Caco-2 (cell line): ENCODE data around the gene TGFA. TPM values are rescaled to one million over a fixed set of nuclear protein-coding genes. Genes with fewer than 3 reads are reported as not detected.

Source experiments
- BruUV-seq: library from RNA; stranded (reverse); fragments of 400-500 nt; replicated peaks from 2 replicates; lab custom pipeline; 2021; lab: Mats Ljungman, UMichigan
- CTCF ChIA-PET: fragments of 300-600 bp; sonication (Branson Sonifier 250); formaldehyde crosslinking; loops from one replicate; lab custom pipeline; 2022; ENCODE audit warnings: antibody characterized with exemption; lab: Charles Lee
- POLR2A ChIA-PET: fragments of 300-600 bp; sonication (Branson Sonifier 250); formaldehyde crosslinking; loops from one replicate; lab custom pipeline; 2022; ENCODE audit warnings: antibody characterized with exemption; lab: Charles Lee
- DNase-seq, 2 experiments: peaks; one replicate each; pipeline versions ENCODE4 v3.0.0 to v3.0.0-alpha.2; 2020 to 2022
- H3K27me3 ChIP-seq: replicated peaks from 2 replicates; pipeline ENCODE4 v1.6.0; 2011; ENCODE audit warnings: low read length; ENCODE audit not compliant: control insufficient read depth, insufficient read depth
- H3K36me3 ChIP-seq: 2 replicates; pipeline ENCODE4 v1.5.1; 2011; ENCODE audit warnings: low read length; ENCODE audit not compliant: control insufficient read depth, insufficient read depth
- H3K4me1 ChIP-seq: fragments of 250-450 bp; sonication (Bioruptor Pico); 2 replicates; pipeline ENCODE4 v1.5.1; 2020; ENCODE audit warnings: mild to moderate bottlenecking
- H3K4me3 ChIP-seq: 2 replicates; pipeline ENCODE4 v1.5.1; 2011; ENCODE audit warnings: low read depth, mild to moderate bottlenecking, control low read depth, low read length
- H3K9me3 ChIP-seq: fragments of 250-450 bp; sonication (Bioruptor Pico); 2 replicates; pipeline ENCODE4 v1.5.1; 2020; ENCODE audit warnings: mild to moderate bottlenecking, moderate library complexity
- H3K27ac Mint-ChIP-seq: one replicate; pipeline ENCODE4 v1.8.0; 2022; ENCODE audit warnings: mixed read lengths; ENCODE audit not compliant: unreplicated experiment
- H3K27me3 Mint-ChIP-seq: one replicate; pipeline ENCODE4 v1.8.0; 2022; ENCODE audit warnings: mixed read lengths; ENCODE audit not compliant: insufficient read depth, unreplicated experiment
- H3K36me3 Mint-ChIP-seq: one replicate; pipeline ENCODE4 v1.8.0; 2022; ENCODE audit warnings: mild to moderate bottlenecking, mixed read lengths; ENCODE audit not compliant: insufficient read depth, unreplicated experiment
- H3K4me1 Mint-ChIP-seq: one replicate; pipeline ENCODE4 v1.8.0; 2022; ENCODE audit warnings: low read depth, mixed read lengths; ENCODE audit not compliant: unreplicated experiment
- H3K4me3 Mint-ChIP-seq: one replicate; pipeline ENCODE4 v1.8.0; 2022; ENCODE audit warnings: mild to moderate bottlenecking, moderate library complexity, mixed read lengths; ENCODE audit not compliant: unreplicated experiment
- H3K9me3 Mint-ChIP-seq: one replicate; pipeline ENCODE4 v1.8.0; 2022; ENCODE audit warnings: mixed read lengths; ENCODE audit not compliant: unreplicated experiment
- intact Hi-C: fragments of 100-400 bp; cut with micrococcal nuclease; formaldehyde crosslinking; loops from one replicate; pipeline ENCODE4 v1.10.0; 2022; ENCODE audit not compliant: unreplicated experiment
- total RNA-seq: library from RNA; stranded (reverse); gene quantifications from 2 replicates; pipeline ENCODE4 v1.2.3, GENCODE V29; 2022
- TF ChIP-seq, protein P1 (sequence below), 2 experiments: fragments of 200-600 bp in 1 of 2; IDR thresholded peaks; 1 replicate in 1 of 2; 2 replicates in 1 of 2; pipeline versions ENCODE4 v1.5.1 to v1.8.0; 2011 to 2022; ENCODE audit warnings: antibody characterized with exemption in 1 of 2, control low read depth in 1 of 2, inconsistent platforms in 1 of 2, low read depth in 1 of 2, low read length in 1 of 2, mild to moderate bottlenecking in 1 of 2, moderate library complexity in 1 of 2; ENCODE audit not compliant: insufficient read depth in 1 of 2, severe bottlenecking in 1 of 2, unreplicated experiment in 1 of 2

Gene TGFA
- total RNA-seq, 1 experiment from 2014 or later = 0.70 TPM

DNA sequence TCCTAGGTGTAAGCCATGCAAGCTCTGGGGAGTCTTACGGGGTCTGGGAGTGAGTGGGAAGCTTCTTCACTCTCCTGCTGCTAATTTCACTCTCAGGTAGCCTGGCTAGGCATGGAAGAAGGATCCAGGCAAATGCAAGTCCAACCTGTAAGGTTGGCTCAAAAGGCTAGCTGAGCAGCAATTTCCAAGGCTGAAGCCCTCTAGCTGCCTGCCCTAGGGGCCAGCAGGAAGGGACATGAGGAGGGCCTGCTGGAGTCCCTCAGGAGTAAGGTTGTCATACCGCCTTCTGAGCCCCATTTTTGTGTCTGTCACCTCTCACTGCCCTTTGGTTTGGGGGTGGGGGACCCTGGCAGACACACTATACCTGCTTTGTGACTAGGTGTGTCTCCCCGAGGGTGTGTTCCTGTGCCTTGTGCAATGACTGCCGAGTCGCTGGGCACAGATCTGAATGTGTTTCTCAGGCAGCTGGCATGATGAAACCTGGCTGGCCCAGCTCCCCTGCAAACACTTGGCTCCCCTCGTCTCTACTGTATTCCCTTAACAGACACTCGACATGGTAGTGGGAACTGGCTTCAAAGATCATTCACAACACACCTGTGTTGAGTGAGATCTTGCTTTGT is 127.8 kb downstream of the TGFA start:
- DNase-seq = no peak
- ChIA-PET CTCF (no interaction called here), POLR2A (no interaction called here)
- TF ChIP-seq, protein P1, sequence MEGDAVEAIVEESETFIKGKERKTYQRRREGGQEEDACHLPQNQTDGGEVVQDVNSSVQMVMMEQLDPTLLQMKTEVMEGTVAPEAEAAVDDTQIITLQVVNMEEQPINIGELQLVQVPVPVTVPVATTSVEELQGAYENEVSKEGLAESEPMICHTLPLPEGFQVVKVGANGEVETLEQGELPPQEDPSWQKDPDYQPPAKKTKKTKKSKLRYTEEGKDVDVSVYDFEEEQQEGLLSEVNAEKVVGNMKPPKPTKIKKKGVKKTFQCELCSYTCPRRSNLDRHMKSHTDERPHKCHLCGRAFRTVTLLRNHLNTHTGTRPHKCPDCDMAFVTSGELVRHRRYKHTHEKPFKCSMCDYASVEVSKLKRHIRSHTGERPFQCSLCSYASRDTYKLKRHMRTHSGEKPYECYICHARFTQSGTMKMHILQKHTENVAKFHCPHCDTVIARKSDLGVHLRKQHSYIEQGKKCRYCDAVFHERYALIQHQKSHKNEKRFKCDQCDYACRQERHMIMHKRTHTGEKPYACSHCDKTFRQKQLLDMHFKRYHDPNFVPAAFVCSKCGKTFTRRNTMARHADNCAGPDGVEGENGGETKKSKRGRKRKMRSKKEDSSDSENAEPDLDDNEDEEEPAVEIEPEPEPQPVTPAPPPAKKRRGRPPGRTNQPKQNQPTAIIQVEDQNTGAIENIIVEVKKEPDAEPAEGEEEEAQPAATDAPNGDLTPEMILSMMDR (IDR thresholded peaks at IDR 0.05; ENCODE audit: insufficient read depth in 1 of 2, low read depth in 1 of 2, low read length in 1 of 2, severe bottlenecking in 1 of 2, unreplicated experiment in 1 of 2) = no peak
- H3K36me3 ChIP-seq = no peaks in the 10 kb centered on the region
- no peaks in the 10 kb centered on the region; the same call in 1 of the 2 replicates for H3K27me3 ChIP-seq
- Mint-ChIP-seq H3K9me3 (no peaks in the 10 kb centered on the region), H3K27me3 (peaks cover 8% of the 10 kb centered on the region), H3K4me1 (no peaks in the 10 kb centered on the region), H3K4me3 (no peak overlapping the region), H3K27ac (no peak overlapping the region), H3K36me3 (no peaks in the 10 kb centered on the region)
- H3K9me3 ChIP-seq = no peaks in the 10 kb centered on the region
- no peak overlapping the region for H3K4me3 ChIP-seq
- intact Hi-C loops = no loop called here
- no TSS peak for BruUV-seq
- H3K4me1 ChIP-seq = no peaks in the 10 kb centered on the region

DNA sequence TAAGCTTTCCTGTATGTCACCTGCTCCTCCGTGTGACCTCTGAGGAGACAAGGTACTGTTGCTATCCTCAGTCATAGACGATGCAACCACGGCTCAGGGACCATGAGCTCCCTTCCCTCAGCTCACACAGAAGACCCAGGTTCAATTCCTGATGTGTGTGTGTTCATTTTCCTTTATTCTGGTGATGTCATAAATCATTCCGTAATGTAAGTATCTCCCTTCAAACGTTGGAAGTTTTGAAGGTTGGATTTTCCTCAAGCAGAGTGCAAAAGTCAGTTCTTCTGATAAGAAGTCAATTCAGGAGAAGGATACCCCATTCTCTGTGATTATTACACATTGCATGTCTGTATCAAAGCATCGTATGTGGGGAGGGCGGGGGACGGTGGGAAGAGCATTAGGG is 132.9 kb downstream of the TGFA start:
- no TSS peak for BruUV-seq

DNA sequence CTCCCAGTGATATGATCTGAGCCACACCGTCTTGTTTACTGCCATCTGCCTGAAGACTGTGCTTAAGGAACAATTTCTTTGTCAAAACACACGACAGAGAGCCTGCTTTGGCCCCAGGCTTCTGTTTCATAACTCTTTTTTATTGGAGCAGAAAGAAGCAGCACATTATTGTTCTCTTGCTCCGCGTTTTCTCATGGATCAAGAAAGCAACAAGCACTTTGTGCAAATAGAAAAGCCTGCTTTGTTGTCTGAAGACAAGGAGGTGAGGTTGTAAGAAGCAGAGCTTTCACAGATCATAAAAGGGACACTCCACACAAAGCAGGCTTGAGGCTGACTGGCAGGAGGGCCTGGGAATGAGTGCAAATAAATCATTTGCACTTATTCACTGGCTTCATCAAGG is 133.5 kb downstream of the TGFA start:
- no peaks in the 10 kb centered on the region for H3K4me1 ChIP-seq
- Mint-ChIP-seq H3K4me1 (no peaks in the 10 kb centered on the region), H3K36me3 (no peaks in the 10 kb centered on the region), H3K27ac (no peak overlapping the region), H3K27me3 (peaks cover 19% of the 10 kb centered on the region), H3K4me3 (no peak overlapping the region), H3K9me3 (no peaks in the 10 kb centered on the region)
- H3K4me3 ChIP-seq = no peak overlapping the region
- intact Hi-C loops = no loop called here
- TF ChIP-seq, protein P1 (IDR thresholded peaks at IDR 0.05; ENCODE audit: insufficient read depth in 1 of 2, low read depth in 1 of 2, low read length in 1 of 2, severe bottlenecking in 1 of 2, unreplicated experiment in 1 of 2) = no peak
- no peaks in the 10 kb centered on the region; the same call in 1 of the 2 replicates for H3K27me3 ChIP-seq
- H3K36me3 ChIP-seq = no peaks in the 10 kb centered on the region
- POLR2A ChIA-PET = interaction anchor here (0.6 kb wide), 1 partner anchor 41 kb away, joined by 3 read pairs; no protein-coding TSS in a partner anchor
- DNase-seq = no peak
- CTCF ChIA-PET = no interaction called here
- no peaks in the 10 kb centered on the region for H3K9me3 ChIP-seq
- BruUV-seq = no TSS peak

More for the DNA sequence above, 132.9 kb downstream of the TGFA start:
- TF ChIP-seq, protein P1 (IDR thresholded peaks at IDR 0.05; ENCODE audit: insufficient read depth in 1 of 2, low read depth in 1 of 2, low read length in 1 of 2, severe bottlenecking in 1 of 2, unreplicated experiment in 1 of 2) = no peak
- Histone ChIP-seq H3K4me1 (no peaks in the 10 kb centered on the region), H3K36me3 (no peaks in the 10 kb centered on the region), H3K4me3 (no peak overlapping the region), H3K9me3 (no peaks in the 10 kb centered on the region), H3K27me3 (no peaks in the 10 kb centered on the region; the same call in 1 of the 2 replicates)
- H3K4me1 Mint-ChIP-seq = no peaks in the 10 kb centered on the region
- ChIA-PET POLR2A (interaction anchor here (0.6 kb wide), 1 partner anchor 41 kb away, joined by 3 read pairs; no protein-coding TSS in a partner anchor), CTCF (no interaction called here)
- no peak overlapping the region for H3K27ac Mint-ChIP-seq
- DNase-seq = no peak
- H3K36me3 Mint-ChIP-seq = no peaks in the 10 kb centered on the region
- peaks cover 20% of the 10 kb centered on the region for H3K27me3 Mint-ChIP-seq
- intact Hi-C loops = no loop called here
- no peak overlapping the region for H3K4me3 Mint-ChIP-seq
- H3K9me3 Mint-ChIP-seq = no peaks in the 10 kb centered on the region
